HEK293 (cell line): ENCODE measurements around the gene CMTM8.

Experiments
- CTCF ChIA-PET: fragments of 350-600 bp; formaldehyde crosslinking; extraction: SDS; loops from one replicate; lab custom pipeline; 2021; ENCODE audit warnings: antibody characterized with exemption; lab: Yijun Ruan, JAX
- POLR2A ChIA-PET: fragments of 300-600 bp; formaldehyde crosslinking; extraction: SDS; loops from one replicate; lab custom pipeline; 2020; ENCODE audit warnings: antibody characterized with exemption, inconsistent platforms; lab: Yijun Ruan, JAX
- H3K27ac ChIP-seq: fragments of 200-500 bp; sonication (Bioruptor generic); 2 replicates; pipeline ENCODE4 v1.5.1; 2014; ENCODE audit warnings: low read depth, low read length, control low read depth, inconsistent platforms; ENCODE audit errors: extremely low read depth
- H3K36me3 ChIP-seq, 2 experiments: fragments of 200-500 bp in 1 of 2; sonication (Bioruptor generic) in 1 of 2; 1 replicate in 1 of 2; 2 replicates in 1 of 2; pipeline ENCODE4 v1.5.1; 2014 to 2017; ENCODE audit warnings: inconsistent platforms in 2 of 2, low read length in 2 of 2; ENCODE audit not compliant: control insufficient read depth in 2 of 2, insufficient read depth in 1 of 2
- H3K4me1 ChIP-seq: fragments of 200-500 bp; sonication (Bioruptor generic); 2 replicates; pipeline ENCODE4 v1.5.1; 2014; ENCODE audit warnings: mild to moderate bottlenecking, low read length, inconsistent platforms; ENCODE audit not compliant: control insufficient read depth, insufficient read depth
- H3K4me3 ChIP-seq: 2 replicates; pipeline ENCODE4 v1.5.1; 2011; ENCODE audit warnings: low read depth, mild to moderate bottlenecking, control low read depth, low read length, moderate library complexity
- H3K9me3 ChIP-seq: fragments of 200-500 bp; sonication (Bioruptor generic); 2 replicates; pipeline ENCODE4 v1.5.1; 2014; ENCODE audit warnings: low read depth, low read length, inconsistent platforms; ENCODE audit not compliant: control insufficient read depth, insufficient read depth
- EGR2 ChIP-seq: fragments of 450-650 bp; formaldehyde crosslinking; IDR thresholded peaks from 2 replicates; pipeline ENCODE4 v1.5.1; 2016; ENCODE audit warnings: low read depth, missing biosample characterization, missing genetic modification characterization
- FEZF1 ChIP-seq: fragments of 450-650 bp; formaldehyde crosslinking; IDR thresholded peaks from 2 replicates; pipeline ENCODE4 v1.5.1; 2016; ENCODE audit warnings: missing biosample characterization, missing genetic modification characterization
- SP2 ChIP-seq: fragments of 450-650 bp; formaldehyde crosslinking; IDR thresholded peaks from 2 replicates; pipeline ENCODE4 v1.5.1; 2016; ENCODE audit warnings: missing biosample characterization, missing genetic modification characterization
- ZBTB17 ChIP-seq: fragments of 450-650 bp; formaldehyde crosslinking; IDR thresholded peaks from 2 replicates; pipeline ENCODE4 v1.5.1; 2016; ENCODE audit warnings: missing biosample characterization, missing genetic modification characterization
- ZBTB20 ChIP-seq: fragments of 450-650 bp; formaldehyde crosslinking; IDR thresholded peaks from 2 replicates; pipeline ENCODE4 v1.5.1; 2016; ENCODE audit warnings: missing biosample characterization, missing genetic modification characterization
- ZBTB7A ChIP-seq: fragments of 450-650 bp; formaldehyde crosslinking; IDR thresholded peaks from 2 replicates; pipeline ENCODE4 v1.5.1; 2016; ENCODE audit warnings: low read depth, missing biosample characterization, missing genetic modification characterization
- ZNF140 ChIP-seq: fragments of 450-650 bp; formaldehyde crosslinking; IDR thresholded peaks from 2 replicates; pipeline ENCODE4 v1.5.1; 2016; ENCODE audit warnings: missing biosample characterization, missing genetic modification characterization
- ZNF18 ChIP-seq: fragments of 450-650 bp; formaldehyde crosslinking; IDR thresholded peaks from 2 replicates; pipeline ENCODE4 v1.5.1; 2016; ENCODE audit warnings: missing biosample characterization, missing genetic modification characterization
- ZNF221 ChIP-seq: fragments of 450-650 bp; formaldehyde crosslinking; IDR thresholded peaks from 2 replicates; pipeline ENCODE4 v1.5.1; 2017; ENCODE audit warnings: missing biosample characterization, missing genetic modification characterization, borderline replicate concordance
- ZNF23 ChIP-seq: fragments of 450-650 bp; formaldehyde crosslinking; IDR thresholded peaks from 2 replicates; pipeline ENCODE4 v1.5.1; 2016; ENCODE audit warnings: missing biosample characterization, missing genetic modification characterization, borderline replicate concordance
- ZNF350 ChIP-seq: fragments of 450-650 bp; formaldehyde crosslinking; IDR thresholded peaks from 2 replicates; pipeline ENCODE4 v1.5.0; 2017; ENCODE audit warnings: missing biosample characterization, mild to moderate bottlenecking, missing genetic modification characterization
- ZNF623 ChIP-seq: fragments of 450-650 bp; formaldehyde crosslinking; IDR thresholded peaks from 2 replicates; pipeline ENCODE4 v1.5.1; 2016; ENCODE audit warnings: missing biosample characterization, missing genetic modification characterization
- ZNF624 ChIP-seq: fragments of 450-650 bp; formaldehyde crosslinking; IDR thresholded peaks from 2 replicates; pipeline ENCODE4 v1.5.1; 2017; ENCODE audit warnings: missing biosample characterization, missing genetic modification characterization
- ZNF645 ChIP-seq: fragments of 450-650 bp; formaldehyde crosslinking; IDR thresholded peaks from 2 replicates; pipeline ENCODE4; 2016; ENCODE audit warnings: missing biosample characterization, missing genetic modification characterization
- ZNF664 ChIP-seq: fragments of 450-650 bp; formaldehyde crosslinking; IDR thresholded peaks from 2 replicates; pipeline ENCODE4 v1.5.1; 2016; ENCODE audit warnings: missing biosample characterization, missing genetic modification characterization
- ZNF830 ChIP-seq: fragments of 450-650 bp; IDR thresholded peaks from 2 replicates; pipeline ENCODE4 v1.5.0; 2018; ENCODE audit warnings: missing biosample characterization, missing genetic modification characterization, low read depth, mild to moderate bottlenecking, moderate library complexity
- ZSCAN16 ChIP-seq: fragments of 450-650 bp; formaldehyde crosslinking; IDR thresholded peaks from 2 replicates; pipeline ENCODE4 v1.5.1; 2016; ENCODE audit warnings: missing biosample characterization, missing genetic modification characterization
- TF ChIP-seq, protein P1 (sequence below): fragments of 450-650 bp; IDR thresholded peaks from 2 replicates; pipeline ENCODE4 v1.5.1; 2018; ENCODE audit warnings: missing biosample characterization, mild to moderate bottlenecking, missing genetic modification characterization

CMTM8 gene

DNA sequence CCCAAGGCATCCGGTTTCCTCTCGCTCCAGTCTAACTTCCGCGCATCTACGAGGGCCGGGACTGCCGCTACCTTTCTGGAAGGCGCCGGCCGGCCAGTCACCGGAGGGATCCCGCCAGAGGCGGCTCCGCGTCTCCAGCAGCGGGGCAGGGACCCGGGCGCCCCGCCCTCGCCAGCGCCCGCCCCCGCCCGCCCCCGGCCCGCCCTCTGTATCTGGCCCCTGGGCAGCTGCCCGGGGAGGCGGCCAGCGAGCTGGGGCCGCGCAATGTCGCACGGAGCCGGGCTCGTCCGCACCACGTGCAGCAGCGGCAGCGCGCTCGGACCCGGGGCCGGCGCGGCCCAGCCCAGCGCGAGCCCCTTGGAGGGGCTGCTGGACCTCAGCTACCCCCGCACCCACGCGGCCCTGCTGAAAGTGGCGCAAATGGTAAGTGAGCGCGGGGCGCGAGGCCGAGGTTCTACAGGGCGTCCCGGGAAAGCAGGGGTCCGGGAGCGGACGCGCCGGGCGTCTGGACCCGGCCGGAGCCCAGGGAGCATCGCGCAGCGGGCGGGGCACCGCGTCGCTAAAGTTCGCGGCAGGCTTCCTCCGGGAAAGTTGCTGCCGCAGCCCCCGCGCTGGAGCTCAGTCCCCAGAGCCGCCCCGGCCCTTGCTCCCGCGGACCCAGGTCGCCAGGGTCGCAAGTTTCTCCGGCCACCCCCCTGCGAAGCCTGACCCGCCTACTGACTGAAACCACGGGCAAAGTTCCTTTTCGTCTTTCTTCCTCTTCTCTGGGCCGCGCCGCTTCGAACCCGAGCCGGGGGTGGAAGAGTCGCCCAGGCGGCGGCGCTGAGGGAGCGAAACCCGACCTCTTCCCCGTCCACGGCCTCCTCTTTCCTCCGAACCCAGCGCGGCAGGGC is 153.4 kb downstream of the CMTM8 start, which contains the start of gene CMTM7 (continued):
- no peak for TF ChIP-seq ZNF624 (tag by site-specific recombination)
- TF ChIP-seq ZNF645 (tag by site-specific recombination) = no peak
- TF ChIP-seq SP2 (tag by site-specific recombination) = peak; percentile 64
- no peak for TF ChIP-seq ZNF221 (tag by site-specific recombination)
- TF ChIP-seq ZNF623 (tag by site-specific recombination) = no peak

- Histone ChIP-seq H3K27ac (peak overlapping the region; percentile 61; the same call in 1 of the 2 replicates), H3K9me3 (no peaks in the 10 kb centered on the region), H3K4me3 (peak overlapping the region; percentile 64), H3K36me3 (no peaks in the 10 kb centered on the region), H3K4me1 (no peaks in the 10 kb centered on the region)
- CTCF ChIA-PET = interaction anchor here (0.7 kb wide), 1 partner anchor 9 kb away, joined by 3 read pairs; no protein-coding TSS in a partner anchor
- POLR2A ChIA-PET = no interaction called here
- TF ChIP-seq ZBTB20 (tag by site-specific recombination) = peak; percentile 33
- no peak for TF ChIP-seq ZNF18 (tag by site-specific recombination)
- peak; percentile 47; the same call in 1 of the 2 replicates for TF ChIP-seq ZBTB17 (tag by site-specific recombination)
- no peak for TF ChIP-seq ZSCAN16 (tag by site-specific recombination)
Measured at GRCh38 chr3:32392536-32393302, 154.2 kb downstream of the CMTM8 start.

GRCh38 chr3:32395496-32395895 is 157.0 kb downstream of the CMTM8 start:
- CTCF ChIA-PET = interaction anchor here (0.9 to 1.1 kb wide), 2 partner anchors 54 to 69 kb away, joined by 3 to 4 read pairs; no protein-coding TSS in a partner anchor
- TF ChIP-seq ZNF830 (tag by site-specific recombination) (no peak), ZNF221 (tag by site-specific recombination) (no peak), ZNF140 (no peak), ZNF18 (tag by site-specific recombination) (peak; percentile 49; the same call in 1 of the 2 replicates)
- no peak overlapping the region for H3K4me3 ChIP-seq
- POLR2A ChIA-PET = no interaction called here
- H3K9me3 ChIP-seq = no peaks in the 10 kb centered on the region
- no peak overlapping the region for H3K27ac ChIP-seq
- no peaks in the 10 kb centered on the region for H3K36me3 ChIP-seq
- no peaks in the 10 kb centered on the region for H3K4me1 ChIP-seq

GRCh38 chr3:32397941-32398340 is 159.5 kb downstream of the CMTM8 start:
- POLR2A ChIA-PET = no interaction called here
- H3K9me3 ChIP-seq = no peaks in the 10 kb centered on the region
- no peak overlapping the region for H3K4me3 ChIP-seq
- no peak overlapping the region for H3K27ac ChIP-seq
- H3K4me1 ChIP-seq = peaks cover 5% of the 10 kb centered on the region; the same call in 1 of the 2 replicates
- no peak for TF ChIP-seq ZNF23
- no peak for TF ChIP-seq ZNF623 (tag by site-specific recombination)
- TF ChIP-seq ZNF350 (tag by site-specific recombination) = no peak
- no peak for TF ChIP-seq ZBTB7A (tag by site-specific recombination)
- TF ChIP-seq EGR2 (tag by site-specific recombination) = no peak
- TF ChIP-seq, protein P1, sequence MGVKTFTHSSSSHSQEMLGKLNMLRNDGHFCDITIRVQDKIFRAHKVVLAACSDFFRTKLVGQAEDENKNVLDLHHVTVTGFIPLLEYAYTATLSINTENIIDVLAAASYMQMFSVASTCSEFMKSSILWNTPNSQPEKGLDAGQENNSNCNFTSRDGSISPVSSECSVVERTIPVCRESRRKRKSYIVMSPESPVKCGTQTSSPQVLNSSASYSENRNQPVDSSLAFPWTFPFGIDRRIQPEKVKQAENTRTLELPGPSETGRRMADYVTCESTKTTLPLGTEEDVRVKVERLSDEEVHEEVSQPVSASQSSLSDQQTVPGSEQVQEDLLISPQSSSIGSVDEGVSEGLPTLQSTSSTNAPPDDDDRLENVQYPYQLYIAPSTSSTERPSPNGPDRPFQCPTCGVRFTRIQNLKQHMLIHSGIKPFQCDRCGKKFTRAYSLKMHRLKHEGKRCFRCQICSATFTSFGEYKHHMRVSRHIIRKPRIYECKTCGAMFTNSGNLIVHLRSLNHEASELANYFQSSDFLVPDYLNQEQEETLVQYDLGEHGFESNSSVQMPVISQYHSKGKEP (tag by site-specific recombination) = no peak
- no peak for TF ChIP-seq ZNF664 (tag by site-specific recombination)
- TF ChIP-seq FEZF1 (tag by site-specific recombination) = no peak
- CTCF ChIA-PET = interaction anchor here (0.6 to 2.6 kb wide), 6 partner anchors 19 to 143 kb away, joined by 3 to 15 read pairs (median 3); no protein-coding TSS in a partner anchor
- no peaks in the 10 kb centered on the region for H3K36me3 ChIP-seq
